HG03196 (cell line): ENCODE measurements around the gene RIMBP2.

Experiments used
- ATAC-seq: cut with Tn5 transposase; IDR thresholded peaks from one replicate; pipeline ENCODE4 v1.9.1; 2021; ENCODE audit not compliant: unreplicated experiment

RIMBP2 gene

GRCh38 chr12:130398100-130398848, 317.8 kb downstream of the RIMBP2 start:
- ATAC-seq, result no peak

- ATAC-seq, result no peak
Observed at GRCh38 chr12:130396667-130397066, 319.4 kb downstream of the RIMBP2 start.

GRCh38 chr12:130394906-130395305, 321.2 kb downstream of the RIMBP2 start:
- ATAC-seq, result no peak

- ATAC-seq, result no peak
Observed at GRCh38 chr12:130391186-130391585, 324.9 kb downstream of the RIMBP2 start.

DNA sequence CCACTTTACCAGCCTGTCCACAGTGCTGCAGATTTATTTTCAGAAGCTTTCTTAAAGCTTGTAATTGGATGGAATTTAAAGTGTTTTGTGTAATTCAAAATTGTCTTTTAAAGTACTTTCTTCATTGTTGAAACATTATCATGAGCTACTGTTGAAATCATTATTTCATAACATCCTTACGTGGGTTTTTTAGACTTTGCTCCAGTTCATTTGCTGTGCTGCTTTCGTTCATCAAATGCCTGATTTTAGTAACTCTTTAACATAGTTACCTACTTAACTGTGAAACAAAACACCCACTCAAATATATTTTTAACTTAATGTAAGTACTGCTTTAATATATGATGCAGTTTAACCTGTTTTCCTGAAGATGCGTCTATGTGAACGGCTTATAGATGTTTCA, 330.9 kb downstream of the RIMBP2 start:
- ATAC-seq, result no peak

- ATAC-seq, result no peak
Observed at GRCh38 chr12:130384234-130384633, 331.9 kb downstream of the RIMBP2 start.

- no peak for ATAC-seq
Observed at GRCh38 chr12:130382818-130383217, 333.3 kb downstream of the RIMBP2 start.

DNA sequence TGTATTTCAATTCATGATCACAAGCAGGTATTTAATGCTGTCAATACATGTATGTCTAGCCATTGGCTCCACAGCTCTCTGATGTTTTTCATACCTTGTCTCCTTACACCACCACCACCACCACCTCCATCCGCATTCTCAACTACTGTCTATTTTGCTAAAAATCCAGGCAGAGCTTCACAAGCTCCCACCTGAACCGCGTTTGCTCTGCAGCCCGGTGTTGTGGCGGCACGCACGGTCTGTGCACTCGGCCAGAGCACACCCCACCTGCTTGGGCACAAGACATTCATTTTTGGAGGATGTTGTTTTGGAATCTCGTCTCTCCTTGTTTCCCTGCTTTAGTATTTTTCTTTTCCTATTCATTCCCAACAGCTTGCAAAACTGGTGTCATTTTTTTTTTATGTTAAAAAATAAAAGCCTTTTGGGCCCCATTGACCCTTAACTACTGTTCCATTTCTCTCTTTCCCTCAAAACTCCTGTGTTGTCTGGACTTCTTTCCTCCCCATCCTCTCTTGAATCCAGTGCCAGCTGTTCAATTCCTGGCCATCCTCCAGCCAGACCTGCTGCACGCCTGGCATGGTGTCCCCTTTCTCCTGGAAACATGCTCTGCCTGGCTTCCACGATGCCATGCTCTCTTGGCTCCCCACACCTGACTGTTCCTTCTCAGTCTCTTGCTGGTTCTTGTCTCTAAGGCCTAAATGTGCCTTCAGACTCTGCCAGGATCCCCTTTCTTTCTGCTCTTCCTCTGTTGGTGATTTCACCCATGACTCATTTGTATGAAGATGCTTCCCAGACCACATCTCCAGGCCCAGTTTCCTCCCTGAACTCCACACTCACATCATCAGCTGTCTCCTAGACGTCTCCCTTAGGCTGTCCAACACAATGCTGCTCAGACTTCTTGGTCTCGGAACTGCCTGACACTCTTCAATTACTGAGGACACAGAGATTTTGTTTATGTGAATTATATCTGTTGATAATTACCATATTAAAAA, 340.5 kb downstream of the RIMBP2 start:
- ATAC-seq, result no peak

DNA sequence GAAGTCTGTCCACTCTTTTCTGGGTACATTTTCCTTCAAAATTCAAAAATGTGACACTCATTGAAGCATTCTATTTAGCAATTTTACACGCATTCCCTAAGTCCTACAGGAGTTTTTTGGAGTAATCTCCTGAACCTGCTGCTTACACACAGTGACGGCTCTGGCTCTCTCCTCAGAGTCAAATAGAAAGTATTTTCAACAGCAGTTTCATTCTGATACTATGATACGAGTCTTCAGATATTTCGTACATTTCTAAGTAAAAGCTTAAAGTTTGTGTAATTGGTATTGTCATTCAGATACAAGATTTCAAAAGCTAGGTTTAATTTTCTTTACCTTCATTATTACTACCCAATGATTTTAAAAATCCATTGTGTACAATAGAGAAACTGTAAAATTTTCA, 342.0 kb downstream of the RIMBP2 start:
- no peak for ATAC-seq

GRCh38 chr12:130372936-130373335, 343.2 kb downstream of the RIMBP2 start:
- no peak for ATAC-seq

DNA sequence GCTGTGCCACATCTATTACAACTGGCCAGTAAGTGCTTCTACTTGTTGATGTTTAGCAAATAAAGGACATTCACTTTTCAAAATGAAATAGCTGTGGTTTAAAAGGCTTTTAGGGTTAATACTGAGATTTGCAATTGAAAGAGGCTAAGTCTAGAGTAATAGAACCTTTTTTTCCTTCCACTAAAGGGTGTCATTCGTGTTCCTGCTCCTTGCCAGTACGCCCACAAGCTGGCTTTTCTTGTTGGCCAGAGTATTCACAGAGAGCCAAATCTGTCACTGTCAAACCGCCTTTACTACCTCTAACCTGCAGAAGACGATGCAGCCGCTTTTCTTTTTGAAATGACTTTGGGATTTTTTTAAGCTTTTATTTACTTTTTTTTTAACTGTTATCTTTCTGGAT, 344.8 kb downstream of the RIMBP2 start:
- ATAC-seq, result no peak

GRCh38 chr12:130369816-130370215, 346.3 kb downstream of the RIMBP2 start:
- no peak for ATAC-seq

GRCh38 chr12:130367523-130367922, 348.6 kb downstream of the RIMBP2 start:
- ATAC-seq, result no peak

- no peak for ATAC-seq
Observed at GRCh38 chr12:130367003-130367402, 349.1 kb downstream of the RIMBP2 start.

DNA sequence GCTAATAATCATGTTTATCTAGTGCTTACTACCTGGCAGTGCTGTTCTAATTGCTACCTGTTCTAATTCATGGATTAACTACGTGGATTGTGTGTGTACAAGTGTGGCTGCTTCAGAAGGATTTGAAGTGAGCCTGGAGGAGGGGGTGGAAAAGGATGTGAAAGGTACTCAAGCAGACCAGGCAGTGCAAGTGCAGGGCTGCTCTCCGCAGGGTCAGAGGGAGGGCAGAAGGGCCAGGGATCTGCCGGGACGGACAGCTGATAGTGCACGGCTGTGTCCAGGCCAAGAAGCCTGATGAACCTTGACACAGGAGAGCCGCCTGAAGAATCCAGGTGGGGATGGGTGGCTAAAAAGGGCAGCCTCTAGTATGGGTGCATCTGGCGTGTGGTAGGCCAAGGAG, 349.9 kb downstream of the RIMBP2 start:
- ATAC-seq, result no peak

GRCh38 chr12:130364578-130364977, 351.5 kb downstream of the RIMBP2 start:
- ATAC-seq, result no peak

GRCh38 chr12:130362060-130362459, 354.0 kb downstream of the RIMBP2 start:
- ATAC-seq, result no peak

GRCh38 chr12:130357729-130358330, 358.3 kb downstream of the RIMBP2 start:
- ATAC-seq, result no peak

GRCh38 chr12:130357241-130357640, 358.9 kb downstream of the RIMBP2 start:
- ATAC-seq, result no peak

DNA sequence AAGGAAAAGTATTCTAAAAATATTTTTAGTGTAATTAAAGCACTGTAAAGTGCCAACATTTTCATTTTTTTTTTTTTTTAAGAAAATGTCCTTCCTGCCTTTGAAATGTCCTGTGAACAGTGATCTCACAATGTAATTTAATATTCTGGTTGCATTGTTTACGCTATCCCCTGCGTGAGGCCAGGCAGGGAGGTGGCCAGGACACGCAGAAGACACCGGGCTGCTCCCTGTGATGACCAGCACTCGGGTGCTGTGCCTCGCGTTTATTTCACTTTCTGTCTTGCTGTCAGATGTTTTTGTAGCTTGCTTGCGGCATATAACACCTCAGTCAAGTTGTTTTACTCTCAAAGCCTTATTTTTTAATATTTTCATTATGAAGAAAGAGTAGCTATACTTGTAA, 359.9 kb downstream of the RIMBP2 start:
- no peak for ATAC-seq

GRCh38 chr12:130354407-130354806, 361.7 kb downstream of the RIMBP2 start:
- no peak for ATAC-seq

DNA sequence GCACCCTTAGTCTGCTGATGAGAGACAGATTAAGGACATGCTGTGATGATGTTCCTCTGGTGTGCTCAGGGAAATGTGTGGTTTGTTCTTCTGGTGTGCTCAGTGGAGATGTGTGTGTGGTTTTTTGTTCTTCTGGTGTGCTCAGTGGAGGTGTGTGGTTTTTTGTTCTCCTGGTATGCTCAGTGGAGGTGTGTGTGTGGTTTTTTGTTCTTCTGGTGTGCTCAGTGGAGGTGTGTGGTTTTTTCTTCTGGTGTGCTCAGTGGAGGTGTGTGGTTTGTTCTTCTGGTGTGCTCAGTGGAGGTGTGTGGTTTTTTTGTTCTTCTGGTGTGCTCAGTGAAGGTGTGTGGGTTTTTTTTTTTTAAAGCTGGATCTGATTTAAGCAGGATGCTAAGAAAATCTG, 363.0 kb downstream of the RIMBP2 start:
- ATAC-seq, result no peak
